ENCODE data around the gene HNRNPA0.

- TF ChIP-seq CTCF (IDR thresholded peaks at IDR 0.05) (no peak), SIN3A (IDR thresholded peaks at IDR 0.05; ENCODE audit: borderline replicate concordance, insufficient read depth, low read depth, low read length) (no peak), POLR2AphosphoS5 (IDR thresholded peaks at IDR 0.05; ENCODE audit: low read depth, low read length) (no peak), TCF7L2 (IDR thresholded peaks at IDR 0.05; ENCODE audit: low read depth, low read length) (no peak), REST (IDR thresholded peaks at IDR 0.05; ENCODE audit: insufficient read depth in 1 of 2, low read depth in 2 of 2, low read length in 1 of 2) (no peak)
Observed at GRCh38 chr5:137791799-137792198, 37.6 kb upstream of the HNRNPA0 start.

Data from Panc1 (cell line).